ENCODE data around the gene RBMS3. TPM values are rescaled to one million over a fixed set of nuclear protein-coding genes. Genes with fewer than 3 reads are reported as not detected.

The RBMS3 gene
- total and polyA plus RNA-seq, 2 donors (not counting 1 experiment from before 2014, with no cell fraction given), result 26.9 to 68.4 TPM

GRCh38 chr3:29731050-29731449, 450.2 kb downstream of the RBMS3 start:
- TF ChIP-seq EZH2 (IDR thresholded peaks at IDR 0.05; ENCODE audit: low read length, missing control alignments), result no peak
- TF ChIP-seq, protein P1, sequence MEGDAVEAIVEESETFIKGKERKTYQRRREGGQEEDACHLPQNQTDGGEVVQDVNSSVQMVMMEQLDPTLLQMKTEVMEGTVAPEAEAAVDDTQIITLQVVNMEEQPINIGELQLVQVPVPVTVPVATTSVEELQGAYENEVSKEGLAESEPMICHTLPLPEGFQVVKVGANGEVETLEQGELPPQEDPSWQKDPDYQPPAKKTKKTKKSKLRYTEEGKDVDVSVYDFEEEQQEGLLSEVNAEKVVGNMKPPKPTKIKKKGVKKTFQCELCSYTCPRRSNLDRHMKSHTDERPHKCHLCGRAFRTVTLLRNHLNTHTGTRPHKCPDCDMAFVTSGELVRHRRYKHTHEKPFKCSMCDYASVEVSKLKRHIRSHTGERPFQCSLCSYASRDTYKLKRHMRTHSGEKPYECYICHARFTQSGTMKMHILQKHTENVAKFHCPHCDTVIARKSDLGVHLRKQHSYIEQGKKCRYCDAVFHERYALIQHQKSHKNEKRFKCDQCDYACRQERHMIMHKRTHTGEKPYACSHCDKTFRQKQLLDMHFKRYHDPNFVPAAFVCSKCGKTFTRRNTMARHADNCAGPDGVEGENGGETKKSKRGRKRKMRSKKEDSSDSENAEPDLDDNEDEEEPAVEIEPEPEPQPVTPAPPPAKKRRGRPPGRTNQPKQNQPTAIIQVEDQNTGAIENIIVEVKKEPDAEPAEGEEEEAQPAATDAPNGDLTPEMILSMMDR (conservative IDR thresholded peaks at IDR 0.05 in 1 of 2, IDR thresholded peaks at IDR 0.05 in 1 of 2; ENCODE audit: low read depth in 1 of 2, low read length in 2 of 2), result no peak
- no peaks in the 10 kb centered on the region for H3K79me2 ChIP-seq (ENCODE audit: control insufficient read depth, insufficient read depth, low read length)
- H3K9me3 ChIP-seq (ENCODE audit: control insufficient read depth, insufficient read depth, low read depth, low read length), result no peaks in the 10 kb centered on the region
- no peak overlapping the region for H2AFZ ChIP-seq (ENCODE audit: low read length)
- no peak overlapping the region for H3K4me3 ChIP-seq (replicated peaks in 1 of 4; ENCODE audit: control extremely low read depth in 1 of 4, insufficient read depth in 1 of 4, low read depth in 3 of 4, low read length in 4 of 4)
- no peaks in the 10 kb centered on the region for H4K20me1 ChIP-seq (ENCODE audit: control insufficient read depth, extremely low read depth, insufficient read depth, low read length)
- no peak overlapping the region for H3K9ac ChIP-seq (ENCODE audit: insufficient read depth, low read length)
- no peak overlapping the region for H3K27ac ChIP-seq (ENCODE audit: insufficient read depth, low read length)
- H3K27me3 ChIP-seq (ENCODE audit: control insufficient read depth, insufficient read depth, low read length), result no peaks in the 10 kb centered on the region
- no peak overlapping the region for H3K4me2 ChIP-seq (ENCODE audit: extremely low read depth, insufficient read depth, low read length)
- H3K4me1 ChIP-seq (ENCODE audit: control insufficient read depth, extremely low read depth, insufficient read depth, low read length), result no peaks in the 10 kb centered on the region
- H3K36me3 ChIP-seq (ENCODE audit: control insufficient read depth, insufficient read depth, low read length), result no peaks in the 10 kb centered on the region
- DNase-seq (ENCODE audit: low read depth in 2 of 2), result no peak

GRCh38 chr3:29741231-29741630, 460.4 kb downstream of the RBMS3 start:
- Histone ChIP-seq H3K79me2 (ENCODE audit: control insufficient read depth, insufficient read depth, low read length) (no peaks in the 10 kb centered on the region), H3K4me3 (replicated peaks in 1 of 4; ENCODE audit: control extremely low read depth in 1 of 4, insufficient read depth in 1 of 4, low read depth in 3 of 4, low read length in 4 of 4) (no peak overlapping the region), H3K36me3 (ENCODE audit: control insufficient read depth, insufficient read depth, low read length) (peaks cover 2% of the 10 kb centered on the region), H3K9ac (ENCODE audit: insufficient read depth, low read length) (no peak overlapping the region), H3K27me3 (ENCODE audit: control insufficient read depth, insufficient read depth, low read length) (no peaks in the 10 kb centered on the region), H4K20me1 (ENCODE audit: control insufficient read depth, extremely low read depth, insufficient read depth, low read length) (no peaks in the 10 kb centered on the region), H3K9me3 (ENCODE audit: control insufficient read depth, insufficient read depth, low read depth, low read length) (no peaks in the 10 kb centered on the region), H3K27ac (ENCODE audit: insufficient read depth, low read length) (no peak overlapping the region), H3K4me2 (ENCODE audit: extremely low read depth, insufficient read depth, low read length) (no peak overlapping the region), H3K4me1 (ENCODE audit: control insufficient read depth, extremely low read depth, insufficient read depth, low read length) (no peaks in the 10 kb centered on the region), H2AFZ (ENCODE audit: low read length) (no peak overlapping the region)
- DNase-seq (ENCODE audit: low read depth in 2 of 2), result no peak
- TF ChIP-seq, protein P1 (conservative IDR thresholded peaks at IDR 0.05 in 1 of 2, IDR thresholded peaks at IDR 0.05 in 1 of 2; ENCODE audit: low read depth in 1 of 2, low read length in 2 of 2), result no peak
- no peak for TF ChIP-seq EZH2 (IDR thresholded peaks at IDR 0.05; ENCODE audit: low read length, missing control alignments)

GRCh38 chr3:29745232-29745870, 464.5 kb downstream of the RBMS3 start:
- DNase-seq (ENCODE audit: low read depth in 2 of 2), result no peak
- Histone ChIP-seq H3K9ac (ENCODE audit: insufficient read depth, low read length) (no peak overlapping the region), H3K27ac (ENCODE audit: insufficient read depth, low read length) (no peak overlapping the region), H3K36me3 (ENCODE audit: control insufficient read depth, insufficient read depth, low read length) (peaks cover 2% of the 10 kb centered on the region), H3K4me1 (ENCODE audit: control insufficient read depth, extremely low read depth, insufficient read depth, low read length) (no peaks in the 10 kb centered on the region), H3K4me3 (replicated peaks in 1 of 4; ENCODE audit: control extremely low read depth in 1 of 4, insufficient read depth in 1 of 4, low read depth in 3 of 4, low read length in 4 of 4) (no peak overlapping the region), H2AFZ (ENCODE audit: low read length) (no peak overlapping the region), H3K27me3 (ENCODE audit: control insufficient read depth, insufficient read depth, low read length) (no peaks in the 10 kb centered on the region), H3K9me3 (ENCODE audit: control insufficient read depth, insufficient read depth, low read depth, low read length) (no peaks in the 10 kb centered on the region), H3K79me2 (ENCODE audit: control insufficient read depth, insufficient read depth, low read length) (no peaks in the 10 kb centered on the region), H3K4me2 (ENCODE audit: extremely low read depth, insufficient read depth, low read length) (no peak overlapping the region), H4K20me1 (ENCODE audit: control insufficient read depth, extremely low read depth, insufficient read depth, low read length) (no peaks in the 10 kb centered on the region)
- TF ChIP-seq, protein P1 (conservative IDR thresholded peaks at IDR 0.05 in 1 of 2, IDR thresholded peaks at IDR 0.05 in 1 of 2; ENCODE audit: low read depth in 1 of 2, low read length in 2 of 2), result no peak
- TF ChIP-seq EZH2 (IDR thresholded peaks at IDR 0.05; ENCODE audit: low read length, missing control alignments), result no peak
